Measurements from ENCODE around the gene PNPO. TPM values are rescaled to one million over a fixed set of nuclear protein-coding genes. Genes with fewer than 3 reads are reported as not detected.

The PNPO gene
- total RNA-seq, 1 donor from 2014 or later: 7.1 TPM

DNA sequence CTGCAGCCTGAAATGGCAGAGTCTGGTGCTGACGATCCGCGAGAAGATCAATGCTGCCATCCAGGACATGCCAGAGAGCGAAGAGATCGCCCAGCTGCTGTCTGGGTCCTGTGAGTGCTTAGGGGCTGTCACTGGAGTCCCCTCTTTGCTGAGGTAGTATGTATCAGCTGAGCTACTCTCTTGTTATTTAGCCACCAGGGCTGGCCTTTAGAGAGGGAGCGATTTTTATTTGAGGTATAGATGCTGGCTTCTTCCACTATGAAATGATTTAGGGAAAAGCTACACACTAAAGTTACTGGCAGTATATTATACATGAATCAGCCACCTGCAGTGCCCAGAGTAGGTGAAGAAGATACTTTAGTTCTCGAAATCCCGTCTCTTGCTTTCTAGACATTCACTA is 32.2 kb downstream of the PNPO start:
- Mint-ChIP-seq H3K4me3 (peak overlapping the region; percentile 86), H3K27ac (ENCODE audit: unreplicated experiment) (peak overlapping the region; percentile 54), H3K27me3 (ENCODE audit: low read depth) (no peaks in the 10 kb centered on the region), H3K9me3 (no peaks in the 10 kb centered on the region), H3K4me1 (peaks cover 43% of the 10 kb centered on the region), H3K36me3 (ENCODE audit: low read depth) (peaks cover 15% of the 10 kb centered on the region)
- no peak for DNase-seq (ENCODE audit: low read depth, low spot score)
- no peak for TF ChIP-seq CTCF (conservative IDR thresholded peaks at IDR 0.05)

- no peaks in the 10 kb centered on the region for H3K9me3 Mint-ChIP-seq
- H3K4me1 Mint-ChIP-seq: peaks cover 53% of the 10 kb centered on the region
- H3K4me3 Mint-ChIP-seq: no peak overlapping the region
Observed at GRCh38 chr17:47975189-47975822, 33.9 kb downstream of the PNPO start.

GRCh38 chr17:47975823-47976205 is 34.4 kb downstream of the PNPO start:
- H3K9me3 Mint-ChIP-seq: no peaks in the 10 kb centered on the region
- H3K27me3 Mint-ChIP-seq (ENCODE audit: low read depth): no peaks in the 10 kb centered on the region
- no peak for TF ChIP-seq CTCF (conservative IDR thresholded peaks at IDR 0.05)
- DNase-seq (ENCODE audit: low read depth, low spot score): no peak
- H3K4me3 Mint-ChIP-seq: no peak overlapping the region
- peaks cover 50% of the 10 kb centered on the region for H3K4me1 Mint-ChIP-seq
- no peak overlapping the region for H3K27ac Mint-ChIP-seq (ENCODE audit: unreplicated experiment)
- peaks cover 29% of the 10 kb centered on the region for H3K36me3 Mint-ChIP-seq (ENCODE audit: low read depth)

More at GRCh38 chr17:47975189-47975822, 33.9 kb downstream of the PNPO start:
- H3K27me3 Mint-ChIP-seq (ENCODE audit: low read depth): no peaks in the 10 kb centered on the region
- H3K27ac Mint-ChIP-seq (ENCODE audit: unreplicated experiment): no peak overlapping the region
- TF ChIP-seq CTCF (conservative IDR thresholded peaks at IDR 0.05): no peak
- peaks cover 27% of the 10 kb centered on the region for H3K36me3 Mint-ChIP-seq (ENCODE audit: low read depth)
- no peak for DNase-seq (ENCODE audit: low read depth, low spot score)

DNA sequence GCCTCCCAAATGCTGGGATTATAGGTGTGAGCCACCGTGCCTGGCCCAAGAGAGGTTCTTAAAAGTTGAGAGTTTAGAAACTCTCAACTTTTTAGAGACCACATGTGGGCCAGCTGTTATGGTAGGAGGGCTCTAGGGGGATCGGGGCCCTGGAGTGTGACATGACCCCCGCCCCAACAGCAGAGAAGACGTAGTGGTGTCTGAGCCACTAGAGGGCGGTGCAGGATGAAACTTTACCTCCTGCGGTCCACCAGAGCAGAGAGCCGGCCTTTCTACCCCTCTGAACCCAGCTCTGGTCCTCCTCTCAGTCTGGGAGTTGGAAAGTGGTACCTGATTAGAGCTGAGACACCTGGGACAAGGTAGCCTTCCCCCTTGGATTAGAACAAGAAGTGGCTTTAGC is 37.0 kb downstream of the PNPO start:
- H3K9me3 Mint-ChIP-seq: no peaks in the 10 kb centered on the region
- peak; percentile 72 for DNase-seq (ENCODE audit: low read depth, low spot score)
- peak overlapping the region; percentile 54 for H3K4me3 Mint-ChIP-seq
- TF ChIP-seq CTCF (conservative IDR thresholded peaks at IDR 0.05): peak; percentile 83
- no peak overlapping the region for H3K27ac Mint-ChIP-seq (ENCODE audit: unreplicated experiment)
- H3K4me1 Mint-ChIP-seq: peaks cover 48% of the 10 kb centered on the region
- no peaks in the 10 kb centered on the region for H3K27me3 Mint-ChIP-seq (ENCODE audit: low read depth)
- peaks cover 37% of the 10 kb centered on the region for H3K36me3 Mint-ChIP-seq (ENCODE audit: low read depth)

DNA sequence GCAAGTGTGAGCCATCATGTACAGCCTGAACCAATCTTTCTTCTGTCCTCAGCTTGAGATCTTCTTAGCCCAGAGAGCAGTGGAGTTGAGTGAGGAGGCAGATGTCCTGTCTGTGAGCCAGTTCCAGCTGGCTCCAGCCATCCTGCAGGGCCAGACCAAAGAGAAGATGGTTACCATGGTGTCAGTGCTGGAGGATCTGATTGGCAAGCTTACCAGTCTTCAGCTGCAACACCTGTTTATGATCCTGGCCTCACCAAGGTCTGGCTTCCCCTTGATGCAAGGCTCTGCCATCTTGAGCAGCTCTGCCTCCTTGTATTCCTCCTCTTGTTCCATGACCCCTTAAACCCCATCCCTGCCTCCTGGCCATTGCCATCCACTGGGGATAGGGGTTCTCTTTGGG is 39.2 kb downstream of the PNPO start:
- no peak for DNase-seq (ENCODE audit: low read depth, low spot score)
- Mint-ChIP-seq H3K27me3 (ENCODE audit: low read depth) (no peaks in the 10 kb centered on the region), H3K4me3 (no peak overlapping the region), H3K4me1 (peaks cover 54% of the 10 kb centered on the region), H3K27ac (ENCODE audit: unreplicated experiment) (peak overlapping the region; percentile 94), H3K36me3 (ENCODE audit: low read depth) (peaks cover 44% of the 10 kb centered on the region), H3K9me3 (no peaks in the 10 kb centered on the region)
- no peak for TF ChIP-seq CTCF (conservative IDR thresholded peaks at IDR 0.05)

All from neural crest cell (in vitro differentiated cells).